Breast epithelium (tissue), 4 donors: ENCODE measurements around the gene TST. TPM values are rescaled to one million over a fixed set of nuclear protein-coding genes. Genes with fewer than 3 reads are reported as not detected.

Experiments
- DNase-seq, 2 donors: peaks; one replicate each; pipeline ENCODE4 v3.0.0-alpha.2; 2019; ENCODE audit warnings: low spot score in 2 of 2
- H3K27ac ChIP-seq, 2 donors: fragments of 200-600 bp; sonication (generic) in 1 of 2; one replicate each; pipeline ENCODE4 v1.5.1; 2016 to 2019; ENCODE audit warnings: mild to moderate bottlenecking in 1 of 2
- H3K27me3 ChIP-seq, 2 donors: fragments of 200-600 bp; sonication (generic) in 1 of 2; one replicate each; pipeline versions ENCODE4 v1.5.1 to v1.6.0; 2017 to 2019; ENCODE audit warnings: control low read depth in 1 of 2, mild to moderate bottlenecking in 1 of 2
- H3K36me3 ChIP-seq: fragments of 200-600 bp; one replicate; pipeline ENCODE4 v1.5.1; 2019
- H3K4me1 ChIP-seq, 2 donors: fragments of 200-600 bp; sonication (generic); one replicate each; pipeline ENCODE4 v1.5.1; 2016 to 2019; ENCODE audit warnings: control low read depth in 1 of 2
- H3K4me3 ChIP-seq, 3 donors: fragments of 200-600 bp; sonication (generic); 1 replicate in 2 of 3; 2 replicates in 1 of 3; pipeline ENCODE4 v1.5.1; 2016 to 2019; ENCODE audit warnings: mild to moderate bottlenecking in 3 of 3, moderate library complexity in 2 of 3
- H3K9me3 ChIP-seq, 2 donors: fragments of 200-600 bp; sonication (generic) in 1 of 2; one replicate each; pipeline ENCODE4 v1.5.1; 2016 to 2019; ENCODE audit warnings: control low read depth in 1 of 2
- POLR2A ChIP-seq: fragments of 450-650 bp; IDR thresholded peaks from one replicate; pipeline ENCODE4 v1.6.1; 2016; ENCODE audit warnings: antibody characterized with exemption, mild to moderate bottlenecking, moderate library complexity
- POLR2AphosphoS5 ChIP-seq, 3 donors: sonication (generic); formaldehyde crosslinking; IDR thresholded peaks; one replicate each; pipeline ENCODE4 v1.6.1; 2017; ENCODE audit warnings: antibody characterized with exemption in 3 of 3
- intact Hi-C: fragments of 100-400 bp; cut with DNase I; formaldehyde crosslinking; loops from one replicate; pipeline ENCODE4 v1.15.1; 2023; ENCODE audit warnings: low total_unique reads
- total RNA-seq, 3 donors: library from RNA; depleted of rRNA; stranded (reverse); fragments of >200 nt; gene quantifications; one replicate each; pipeline ENCODE4 v1.1.0, GENCODE V29; 2016
- TF ChIP-seq, protein P1 (sequence below), 3 donors: fragments of 450-650 bp; IDR thresholded peaks; one replicate each; pipeline ENCODE4 v1.5.1; 2016 to 2017; ENCODE audit warnings: antibody characterized with exemption in 3 of 3, mild to moderate bottlenecking in 3 of 3, moderate library complexity in 3 of 3

The TST gene
- total RNA-seq, 3 donors from 2014 or later, result 51.1 to 68.0 (median 60.2) TPM

DNA sequence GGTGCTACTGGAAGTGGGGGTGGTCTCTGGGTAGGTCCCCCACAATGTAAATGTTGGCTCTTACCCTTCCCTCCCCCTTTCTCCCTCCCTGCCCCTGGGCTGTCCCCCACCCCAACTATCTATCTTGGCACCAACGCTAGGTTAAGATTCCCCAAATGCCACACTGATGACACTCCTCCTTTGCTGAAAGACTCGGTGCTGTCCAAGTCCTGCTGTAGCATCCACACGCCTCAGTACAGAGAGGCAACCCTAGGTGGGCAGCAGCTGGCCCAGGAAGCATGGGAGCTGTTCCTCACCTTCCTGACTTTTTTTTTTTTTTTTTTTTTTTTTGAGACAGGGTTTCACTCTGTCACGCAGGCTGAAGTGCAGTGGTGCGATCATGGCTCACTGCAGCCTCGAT is 28.9 kb upstream of the TST start:
- H3K27ac ChIP-seq, result no peak overlapping the region
- intact Hi-C loops, result no loop called here

GRCh38 chr22:37047006-37047405 is 27.8 kb upstream of the TST start:
- Histone ChIP-seq H3K27me3 (no peaks in the 10 kb centered on the region), H3K4me3 (no peak overlapping the region), H3K27ac (no peak overlapping the region), H3K9me3 (no peaks in the 10 kb centered on the region), H3K36me3 (no peaks in the 10 kb centered on the region), H3K4me1 (no peaks in the 10 kb centered on the region)
- DNase-seq, result no peak
- intact Hi-C loops, result no loop called here
- no peak for TF ChIP-seq POLR2A
- TF ChIP-seq, protein P1, sequence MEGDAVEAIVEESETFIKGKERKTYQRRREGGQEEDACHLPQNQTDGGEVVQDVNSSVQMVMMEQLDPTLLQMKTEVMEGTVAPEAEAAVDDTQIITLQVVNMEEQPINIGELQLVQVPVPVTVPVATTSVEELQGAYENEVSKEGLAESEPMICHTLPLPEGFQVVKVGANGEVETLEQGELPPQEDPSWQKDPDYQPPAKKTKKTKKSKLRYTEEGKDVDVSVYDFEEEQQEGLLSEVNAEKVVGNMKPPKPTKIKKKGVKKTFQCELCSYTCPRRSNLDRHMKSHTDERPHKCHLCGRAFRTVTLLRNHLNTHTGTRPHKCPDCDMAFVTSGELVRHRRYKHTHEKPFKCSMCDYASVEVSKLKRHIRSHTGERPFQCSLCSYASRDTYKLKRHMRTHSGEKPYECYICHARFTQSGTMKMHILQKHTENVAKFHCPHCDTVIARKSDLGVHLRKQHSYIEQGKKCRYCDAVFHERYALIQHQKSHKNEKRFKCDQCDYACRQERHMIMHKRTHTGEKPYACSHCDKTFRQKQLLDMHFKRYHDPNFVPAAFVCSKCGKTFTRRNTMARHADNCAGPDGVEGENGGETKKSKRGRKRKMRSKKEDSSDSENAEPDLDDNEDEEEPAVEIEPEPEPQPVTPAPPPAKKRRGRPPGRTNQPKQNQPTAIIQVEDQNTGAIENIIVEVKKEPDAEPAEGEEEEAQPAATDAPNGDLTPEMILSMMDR (IDR thresholded peaks at IDR 0.05), result no peak
- TF ChIP-seq POLR2AphosphoS5 (IDR thresholded peaks at IDR 0.05), result no peak

More for the DNA sequence above, 28.9 kb upstream of the TST start:
- Histone ChIP-seq H3K9me3 (no peaks in the 10 kb centered on the region), H3K4me1 (no peaks in the 10 kb centered on the region), H3K4me3 (no peak overlapping the region), H3K27me3 (no peaks in the 10 kb centered on the region), H3K36me3 (no peaks in the 10 kb centered on the region)
- TF ChIP-seq POLR2AphosphoS5 (IDR thresholded peaks at IDR 0.05) (no peak), POLR2A (no peak)
- TF ChIP-seq, protein P1 (IDR thresholded peaks at IDR 0.05), result no peak
- no peak for DNase-seq

GRCh38 chr22:37046589-37046988 is 27.3 kb upstream of the TST start:
- TF ChIP-seq, protein P1 (IDR thresholded peaks at IDR 0.05), result no peak
- TF ChIP-seq POLR2AphosphoS5 (IDR thresholded peaks at IDR 0.05), result no peak
- TF ChIP-seq POLR2A, result no peak
- Histone ChIP-seq H3K27me3 (no peaks in the 10 kb centered on the region), H3K27ac (no peak overlapping the region), H3K4me1 (no peaks in the 10 kb centered on the region), H3K4me3 (no peak overlapping the region), H3K9me3 (no peaks in the 10 kb centered on the region), H3K36me3 (no peaks in the 10 kb centered on the region)
- no peak for DNase-seq
- intact Hi-C loops, result no loop called here

DNA sequence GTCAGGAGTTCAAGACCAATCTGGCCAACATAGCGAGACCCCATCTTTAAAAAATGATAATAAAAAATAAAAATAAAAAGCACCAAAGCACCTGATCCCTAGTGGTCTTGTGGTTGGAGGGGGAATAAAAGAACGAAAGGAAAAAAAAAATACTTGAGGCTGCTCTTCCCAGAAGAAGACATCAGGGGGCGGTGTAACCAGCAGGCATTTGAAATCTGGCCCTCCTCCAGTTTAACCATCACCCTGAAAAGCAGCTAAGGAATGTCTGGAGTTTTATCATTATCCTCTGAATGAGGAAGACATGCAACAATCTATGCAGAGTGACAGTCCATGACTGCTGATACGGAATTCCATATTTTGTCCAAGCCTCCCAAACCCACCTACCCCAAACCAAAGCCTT is 26.7 kb upstream of the TST start:
- H3K4me1 ChIP-seq, result no peaks in the 10 kb centered on the region
- TF ChIP-seq, protein P1 (IDR thresholded peaks at IDR 0.05), result no peak
- TF ChIP-seq POLR2AphosphoS5 (IDR thresholded peaks at IDR 0.05) (no peak), POLR2A (no peak)
- intact Hi-C loops, result no loop called here
- no peaks in the 10 kb centered on the region for H3K9me3 ChIP-seq
- no peaks in the 10 kb centered on the region for H3K36me3 ChIP-seq
- no peak for DNase-seq
- H3K4me3 ChIP-seq, result no peak overlapping the region
- no peak overlapping the region for H3K27ac ChIP-seq
- no peaks in the 10 kb centered on the region for H3K27me3 ChIP-seq

DNA sequence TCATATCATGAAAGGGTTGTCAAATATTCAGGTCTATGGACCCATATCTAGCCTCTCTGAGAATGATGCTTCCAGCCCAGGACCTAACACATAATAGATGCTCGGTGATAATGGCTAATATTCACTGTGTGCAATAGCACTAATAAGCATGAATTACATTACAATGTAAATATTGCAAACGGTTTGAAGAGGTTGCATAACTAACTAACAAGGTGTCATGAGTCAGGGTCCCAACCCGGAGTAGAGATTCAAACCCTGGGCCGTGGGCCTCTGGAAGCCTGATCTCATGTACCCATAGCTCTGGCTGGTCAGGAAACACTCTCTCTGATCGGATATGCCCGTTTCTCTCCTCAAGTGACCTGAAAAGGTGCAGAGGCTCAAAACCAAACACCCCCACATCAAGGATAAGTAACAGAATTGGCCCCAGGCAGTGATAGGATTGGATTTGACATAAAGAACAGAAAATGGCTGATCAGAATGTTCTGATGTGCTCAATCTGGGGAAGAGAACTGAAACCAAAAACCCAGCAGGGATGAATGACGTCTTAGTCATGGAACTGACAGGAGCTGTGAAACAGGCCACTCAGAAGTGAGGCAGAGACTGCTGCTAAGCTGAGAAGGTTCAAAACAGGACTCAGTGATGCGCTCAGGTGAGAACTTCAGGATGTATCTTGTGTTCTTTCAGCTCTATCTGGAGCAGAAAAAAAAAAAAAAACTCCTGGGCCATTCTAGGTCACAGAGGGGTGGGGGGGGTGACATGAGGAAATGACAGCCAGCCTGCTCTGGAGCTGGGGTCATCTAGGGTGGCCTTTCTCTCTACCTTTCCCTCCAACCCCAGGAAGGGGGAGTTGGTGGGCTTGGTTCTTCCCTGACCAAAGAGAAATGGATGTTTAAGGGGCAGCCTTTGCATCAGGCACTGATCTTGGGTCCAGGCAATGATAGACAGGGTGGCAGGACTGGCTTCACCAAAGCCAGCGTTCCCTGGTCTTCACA is 25.7 kb upstream of the TST start:
- no peak overlapping the region for H3K27ac ChIP-seq
- no peaks in the 10 kb centered on the region for H3K4me1 ChIP-seq
- no peaks in the 10 kb centered on the region for H3K27me3 ChIP-seq
- DNase-seq, result no peak
- no peak overlapping the region for H3K4me3 ChIP-seq
- no peaks in the 10 kb centered on the region for H3K9me3 ChIP-seq
- no peaks in the 10 kb centered on the region for H3K36me3 ChIP-seq
- intact Hi-C loops, result no loop called here
- TF ChIP-seq POLR2AphosphoS5 (IDR thresholded peaks at IDR 0.05) (no peak), POLR2A (no peak)
- TF ChIP-seq, protein P1 (IDR thresholded peaks at IDR 0.05), result no peak
